VCaP (cell line): Measurements from ENCODE around the gene AMBP.

Experiments used
- H3K27ac ChIP-seq: fragments of 450-650 bp; 2 replicates; pipeline ENCODE4 v1.5.1; 2017
- CTCF ChIP-seq: fragments of 450-650 bp; conservative IDR thresholded peaks from 2 replicates; pipeline ENCODE4 v1.5.1; 2017; ENCODE audit warnings: mild to moderate bottlenecking, moderate library complexity

AMBP gene

GRCh38 chr9:114065304-114065703 lies 12.8 kb downstream of the AMBP start:
- no peak for TF ChIP-seq CTCF
- H3K27ac ChIP-seq, result no peak overlapping the region

DNA sequence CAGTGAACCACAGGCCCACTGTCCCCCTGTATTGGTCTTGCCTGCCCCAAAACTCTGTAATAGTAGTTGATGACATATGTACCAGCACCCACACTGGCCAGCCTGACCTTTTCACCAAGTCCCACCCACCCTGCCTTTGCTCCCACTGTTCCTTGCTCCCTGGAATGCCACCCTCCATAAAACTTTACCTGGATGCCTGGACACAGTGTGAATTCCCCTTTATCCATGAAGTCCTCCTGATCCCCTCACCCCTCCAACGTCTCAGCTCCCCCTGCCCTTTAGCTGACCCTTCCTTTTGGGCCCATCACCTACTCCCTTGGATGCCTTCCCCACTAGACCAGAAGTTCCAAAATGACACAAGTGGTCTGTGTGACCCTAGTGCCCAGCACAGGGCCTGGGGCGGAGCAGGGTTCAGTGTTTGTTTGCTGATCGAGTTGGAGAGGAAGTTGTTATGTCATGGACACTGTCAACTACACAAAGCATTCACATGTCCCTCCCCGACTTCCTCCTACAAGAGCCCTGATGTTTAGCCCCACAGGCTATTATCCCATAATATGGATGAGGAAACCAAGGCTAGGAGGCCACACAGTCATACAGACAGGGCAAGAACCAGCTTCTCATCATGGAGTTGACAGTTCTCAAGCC lies 16.1 kb downstream of the AMBP start:
- no peak overlapping the region for H3K27ac ChIP-seq
- no peak for TF ChIP-seq CTCF

DNA sequence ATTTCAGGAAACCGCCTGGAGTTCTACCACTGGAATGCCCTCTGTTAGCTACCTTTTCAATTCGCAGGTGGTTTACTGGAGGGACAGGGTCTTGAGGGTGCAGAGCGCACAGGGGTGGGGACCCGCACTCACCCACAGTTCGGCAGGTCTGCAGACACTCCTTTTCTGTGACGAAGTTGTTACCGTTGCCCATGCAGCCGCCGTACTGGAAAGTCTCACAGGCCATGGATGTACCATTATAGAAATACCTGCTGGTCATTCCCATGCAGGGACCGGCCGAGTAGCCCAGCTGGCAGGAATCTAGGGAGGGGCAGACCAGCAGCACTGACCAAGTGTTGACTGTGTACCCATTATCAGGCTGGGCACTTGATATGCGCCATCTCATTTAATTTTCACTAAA lies 16.8 kb downstream of the AMBP start:
- no peak for TF ChIP-seq CTCF
- H3K27ac ChIP-seq, result no peak overlapping the region

DNA sequence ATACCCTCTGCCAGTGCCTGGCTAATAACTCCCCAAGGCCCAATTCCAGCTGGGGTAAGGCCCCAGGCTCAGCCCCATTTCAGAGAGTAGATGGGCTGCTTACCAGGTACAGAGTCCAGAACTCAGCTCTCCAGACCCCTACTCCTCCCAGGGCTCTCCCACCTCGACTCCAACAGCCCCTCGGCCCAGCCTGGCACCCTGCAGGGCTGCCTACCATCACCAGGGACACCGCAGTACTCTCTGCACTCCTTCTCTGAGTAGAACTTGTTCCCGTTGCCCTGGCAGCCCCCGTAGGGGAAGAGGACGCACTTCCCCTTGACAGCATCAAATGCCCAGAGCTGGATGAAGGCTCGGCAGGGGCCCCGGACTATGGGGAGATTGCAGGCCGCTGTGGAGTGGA lies 17.4 kb downstream of the AMBP start:
- no peak overlapping the region for H3K27ac ChIP-seq
- TF ChIP-seq CTCF, result no peak

DNA sequence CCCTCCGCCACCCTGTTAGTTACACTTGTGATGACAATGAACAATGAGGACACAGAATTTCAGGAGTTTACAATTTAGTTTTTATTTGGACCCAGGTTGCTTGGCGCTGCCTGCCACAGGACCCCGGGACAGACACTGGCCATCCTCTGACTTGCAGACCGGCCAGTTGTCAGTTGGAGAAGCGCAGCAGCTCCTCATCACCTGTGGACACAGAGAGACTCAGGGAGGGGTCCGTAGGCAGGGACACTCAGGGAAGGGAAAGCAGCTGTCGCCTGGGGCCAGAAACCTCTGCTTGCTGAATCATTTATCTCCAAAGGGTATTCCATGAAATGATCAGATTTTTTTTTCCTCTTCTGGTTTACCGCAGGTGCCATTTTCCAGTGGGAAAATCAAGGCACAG lies 18.0 kb downstream of the AMBP start:
- no peak for TF ChIP-seq CTCF
- H3K27ac ChIP-seq, result no peak overlapping the region

DNA sequence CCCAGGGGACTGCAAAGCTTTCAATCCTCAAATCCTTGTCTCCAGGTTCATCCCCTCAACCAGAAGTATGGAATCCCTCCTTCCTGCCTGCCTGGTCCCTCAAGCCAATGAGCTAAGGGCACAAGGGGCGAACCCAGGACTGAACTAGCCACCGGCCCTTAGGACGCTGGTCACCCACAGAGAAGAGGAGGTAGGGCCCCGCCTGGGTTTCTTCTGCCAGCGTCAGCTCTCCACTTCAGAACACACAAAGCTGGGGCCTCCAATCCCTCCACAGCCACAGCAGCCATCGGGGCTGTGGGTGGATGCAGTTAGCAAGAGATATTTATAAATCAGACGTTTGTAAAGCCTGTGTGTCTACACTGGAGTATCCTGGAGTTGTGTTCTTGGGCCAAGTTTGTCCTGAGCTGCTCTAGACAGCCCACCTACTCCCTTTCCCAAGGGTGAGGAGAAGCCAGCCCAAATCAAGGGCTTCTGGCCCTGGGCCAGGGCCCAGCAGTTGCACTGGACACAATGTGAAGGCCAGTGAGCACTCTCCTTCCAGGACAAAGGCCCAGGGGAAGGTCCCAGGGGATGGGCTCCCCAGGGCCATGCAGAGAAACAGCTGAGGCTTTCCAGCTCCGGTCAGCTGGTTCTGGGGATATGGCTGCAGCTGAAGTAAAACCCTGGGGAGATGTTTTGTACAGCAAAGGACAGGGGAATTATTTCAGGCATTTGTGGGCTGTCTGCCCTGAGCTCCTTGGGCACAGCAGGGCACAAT lies 18.9 kb downstream of the AMBP start:
- no peak for TF ChIP-seq CTCF
- H3K27ac ChIP-seq, result no peak overlapping the region

GRCh38 chr9:114058688-114059046 lies 19.4 kb downstream of the AMBP start:
- H3K27ac ChIP-seq, result no peak overlapping the region
- no peak for TF ChIP-seq CTCF
